DND-41 (cell line): ENCODE measurements around the gene PTPRD.

ENCODE experiments used
- ATAC-seq: fragments of 200-7000 bp; cut with Tn5 transposase; 3 replicates; pipeline ENCODE4 v1.9.1; 2021; ENCODE audit warnings: low read depth; ENCODE audit not compliant: insufficient read depth
- DNase-seq: peaks from one replicate; pipeline ENCODE4 v3.0.0-alpha.2; 2020
- H2AFZ ChIP-seq: 2 replicates; pipeline ENCODE4 v1.6.0; 2012; ENCODE audit warnings: low read depth, low read length
- H3K27ac ChIP-seq: 2 replicates; pipeline ENCODE4 v1.5.1; 2012; ENCODE audit warnings: low read length, inconsistent platforms
- H3K27me3 ChIP-seq: fragments of 200-600 bp; sonication (generic); 2 replicates; pipeline ENCODE4 v1.6.0; 2012; ENCODE audit warnings: low read length, mild to moderate bottlenecking, inconsistent platforms; ENCODE audit not compliant: insufficient read depth, poor library complexity
- H3K36me3 ChIP-seq: 2 replicates; pipeline ENCODE4 v1.5.1; 2012; ENCODE audit warnings: low read length, inconsistent platforms; ENCODE audit not compliant: insufficient read depth
- H3K4me1 ChIP-seq: 2 replicates; pipeline ENCODE4 v1.5.1; 2012; ENCODE audit warnings: mild to moderate bottlenecking, low read length; ENCODE audit not compliant: insufficient read depth
- H3K4me2 ChIP-seq: 2 replicates; pipeline ENCODE4 v1.6.0; 2012; ENCODE audit warnings: mild to moderate bottlenecking, moderate library complexity, low read length, inconsistent platforms; ENCODE audit not compliant: insufficient read depth
- H3K4me3 ChIP-seq, 2 experiments: fragments of 200-600 bp in 1 of 2; shearing (Covaris generic) in 1 of 2; 2 replicates each; pipeline ENCODE4 v1.5.1; 2012 to 2016; ENCODE audit warnings: inconsistent platforms in 2 of 2, low read length in 2 of 2, mild to moderate bottlenecking in 2 of 2, low read depth in 1 of 2, moderate library complexity in 1 of 2
- H3K79me2 ChIP-seq: 2 replicates; pipeline ENCODE4 v1.6.0; 2012; ENCODE audit warnings: low read length, inconsistent platforms; ENCODE audit not compliant: insufficient read depth
- H3K9ac ChIP-seq: 2 replicates; pipeline ENCODE4 v1.6.0; 2012; ENCODE audit warnings: low read depth, mild to moderate bottlenecking, inconsistent platforms, low read length, moderate library complexity
- H3K9me3 ChIP-seq: 2 replicates; pipeline ENCODE4 v1.5.1; 2012; ENCODE audit warnings: low read length, moderate library complexity, mild to moderate bottlenecking, inconsistent platforms; ENCODE audit not compliant: insufficient read depth, severe bottlenecking
- H4K20me1 ChIP-seq: 2 replicates; pipeline ENCODE4 v1.6.0; 2012; ENCODE audit warnings: low read length; ENCODE audit not compliant: insufficient read depth
- EZH2 ChIP-seq: IDR thresholded peaks from 3 replicates; pipeline ENCODE4 v1.6.1; 2012; ENCODE audit warnings: borderline replicate concordance, low read depth, mild to moderate bottlenecking, moderate library complexity, low read length, inconsistent platforms; ENCODE audit not compliant: severe bottlenecking
- TF ChIP-seq, protein P1 (sequence below): IDR thresholded peaks from 2 replicates; pipeline ENCODE4 v1.5.1; 2012; ENCODE audit warnings: borderline replicate concordance, low read length, moderate library complexity, mild to moderate bottlenecking; ENCODE audit not compliant: poor library complexity, severe bottlenecking; ENCODE audit errors: extremely low read depth

The PTPRD gene

GRCh38 chr9:8693464-8693863 lies 1919.3 kb downstream of the PTPRD start:
- H3K4me2 ChIP-seq: no peak overlapping the region
- H3K4me1 ChIP-seq: peaks cover 14% of the 10 kb centered on the region
- H3K27me3 ChIP-seq: no peaks in the 10 kb centered on the region
- no peak overlapping the region for H3K27ac ChIP-seq
- TF ChIP-seq, protein P1, sequence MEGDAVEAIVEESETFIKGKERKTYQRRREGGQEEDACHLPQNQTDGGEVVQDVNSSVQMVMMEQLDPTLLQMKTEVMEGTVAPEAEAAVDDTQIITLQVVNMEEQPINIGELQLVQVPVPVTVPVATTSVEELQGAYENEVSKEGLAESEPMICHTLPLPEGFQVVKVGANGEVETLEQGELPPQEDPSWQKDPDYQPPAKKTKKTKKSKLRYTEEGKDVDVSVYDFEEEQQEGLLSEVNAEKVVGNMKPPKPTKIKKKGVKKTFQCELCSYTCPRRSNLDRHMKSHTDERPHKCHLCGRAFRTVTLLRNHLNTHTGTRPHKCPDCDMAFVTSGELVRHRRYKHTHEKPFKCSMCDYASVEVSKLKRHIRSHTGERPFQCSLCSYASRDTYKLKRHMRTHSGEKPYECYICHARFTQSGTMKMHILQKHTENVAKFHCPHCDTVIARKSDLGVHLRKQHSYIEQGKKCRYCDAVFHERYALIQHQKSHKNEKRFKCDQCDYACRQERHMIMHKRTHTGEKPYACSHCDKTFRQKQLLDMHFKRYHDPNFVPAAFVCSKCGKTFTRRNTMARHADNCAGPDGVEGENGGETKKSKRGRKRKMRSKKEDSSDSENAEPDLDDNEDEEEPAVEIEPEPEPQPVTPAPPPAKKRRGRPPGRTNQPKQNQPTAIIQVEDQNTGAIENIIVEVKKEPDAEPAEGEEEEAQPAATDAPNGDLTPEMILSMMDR: no peak
- TF ChIP-seq EZH2: no peak
- no peaks in the 10 kb centered on the region for H4K20me1 ChIP-seq
- no peak overlapping the region for H3K4me3 ChIP-seq
- H2AFZ ChIP-seq: no peak overlapping the region
- no peaks in the 10 kb centered on the region for H3K36me3 ChIP-seq
- peaks cover 4% of the 10 kb centered on the region for H3K9me3 ChIP-seq
- ATAC-seq (no peak), DNase-seq (no peak)
- no peak overlapping the region for H3K9ac ChIP-seq
- no peaks in the 10 kb centered on the region for H3K79me2 ChIP-seq

GRCh38 chr9:8686516-8686915 lies 1926.3 kb downstream of the PTPRD start:
- H3K4me1 ChIP-seq: no peaks in the 10 kb centered on the region
- no peaks in the 10 kb centered on the region for H4K20me1 ChIP-seq
- no peaks in the 10 kb centered on the region for H3K79me2 ChIP-seq
- H3K36me3 ChIP-seq: no peaks in the 10 kb centered on the region
- H3K9me3 ChIP-seq: peaks cover 4% of the 10 kb centered on the region
- no peak for ATAC-seq
- DNase-seq: no peak
- H3K4me2 ChIP-seq: no peak overlapping the region
- no peak overlapping the region for H3K4me3 ChIP-seq
- no peak overlapping the region for H3K27ac ChIP-seq
- H3K9ac ChIP-seq: no peak overlapping the region
- no peaks in the 10 kb centered on the region for H3K27me3 ChIP-seq
- TF ChIP-seq EZH2: no peak
- TF ChIP-seq, protein P1: no peak
- H2AFZ ChIP-seq: no peak overlapping the region

- no peak overlapping the region for H3K9ac ChIP-seq
- H3K27me3 ChIP-seq: no peaks in the 10 kb centered on the region
- DNase-seq (no peak), ATAC-seq (no peak)
- H3K4me1 ChIP-seq: no peaks in the 10 kb centered on the region
- H3K4me2 ChIP-seq: no peak overlapping the region
- no peak overlapping the region for H3K27ac ChIP-seq
- no peaks in the 10 kb centered on the region for H3K79me2 ChIP-seq
- no peaks in the 10 kb centered on the region for H3K36me3 ChIP-seq
- no peak overlapping the region for H3K4me3 ChIP-seq
- H3K9me3 ChIP-seq: peaks cover 4% of the 10 kb centered on the region
- H2AFZ ChIP-seq: no peak overlapping the region
- no peak for TF ChIP-seq EZH2
- no peaks in the 10 kb centered on the region for H4K20me1 ChIP-seq
Observed at GRCh38 chr9:8685825-8686224, 1927.0 kb downstream of the PTPRD start.

GRCh38 chr9:8684978-8685708 lies 1927.7 kb downstream of the PTPRD start:
- ATAC-seq (no peak), DNase-seq (no peak)
- H3K27me3 ChIP-seq: no peaks in the 10 kb centered on the region
- no peak overlapping the region for H3K27ac ChIP-seq
- no peak overlapping the region for H3K4me3 ChIP-seq
- no peaks in the 10 kb centered on the region for H3K36me3 ChIP-seq
- H2AFZ ChIP-seq: no peak overlapping the region
- no peaks in the 10 kb centered on the region for H4K20me1 ChIP-seq
- H3K9ac ChIP-seq: no peak overlapping the region
- H3K4me1 ChIP-seq: no peaks in the 10 kb centered on the region
- H3K9me3 ChIP-seq: peaks cover 4% of the 10 kb centered on the region
- no peaks in the 10 kb centered on the region for H3K79me2 ChIP-seq
- H3K4me2 ChIP-seq: no peak overlapping the region
- TF ChIP-seq, protein P1: no peak
- no peak for TF ChIP-seq EZH2
